BJ (cell line): ENCODE measurements around the gene ARID1A. TPM values are rescaled to one million over a fixed set of nuclear protein-coding genes. Genes with fewer than 3 reads are reported as not detected.

Source experiments
- CTCF ChIA-PET: fragments of 350-600 bp; formaldehyde crosslinking; extraction: SDS; loops from one replicate; lab custom pipeline; 2021; ENCODE audit warnings: antibody characterized with exemption, inconsistent platforms; lab: Yijun Ruan, JAX
- POLR2A ChIA-PET: fragments of 300-600 bp; sonication (Branson Sonifier 250); formaldehyde crosslinking; extraction: SDS; loops from one replicate; lab custom pipeline; 2021; ENCODE audit warnings: antibody characterized with exemption; lab: Charles Lee
- DNase-seq: peaks from one replicate; pipeline ENCODE4 v3.0.0-alpha.2; 2011; ENCODE audit warnings: low read depth
- H3K27me3 ChIP-seq: 2 replicates; pipeline ENCODE4 v1.6.0; 2011; ENCODE audit warnings: low read length; ENCODE audit not compliant: control insufficient read depth, insufficient read depth
- H3K36me3 ChIP-seq: 2 replicates; pipeline ENCODE4 v1.5.1; 2011; ENCODE audit warnings: low read length; ENCODE audit not compliant: control insufficient read depth, insufficient read depth
- H3K4me3 ChIP-seq: 2 replicates; pipeline ENCODE4 v1.5.1; 2011; ENCODE audit warnings: low read depth, mild to moderate bottlenecking, control low read depth, low read length
- polyA plus RNA-seq: library from polyadenylated mRNA; depleted of rRNA; stranded (reverse); fragments of >200 nt; gene quantifications from 2 replicates; pipeline ENCODE4 v1.2.3, GENCODE V29; 2011
- TF ChIP-seq, protein P1 (sequence below): IDR thresholded peaks from 2 replicates; pipeline ENCODE4 v1.5.1; 2011; ENCODE audit warnings: low read depth, mild to moderate bottlenecking, control low read depth, inconsistent platforms, low read length, moderate library complexity; ENCODE audit not compliant: insufficient read depth

Gene ARID1A
- polyA plus RNA-seq, 1 experiment: 16.0 TPM

DNA sequence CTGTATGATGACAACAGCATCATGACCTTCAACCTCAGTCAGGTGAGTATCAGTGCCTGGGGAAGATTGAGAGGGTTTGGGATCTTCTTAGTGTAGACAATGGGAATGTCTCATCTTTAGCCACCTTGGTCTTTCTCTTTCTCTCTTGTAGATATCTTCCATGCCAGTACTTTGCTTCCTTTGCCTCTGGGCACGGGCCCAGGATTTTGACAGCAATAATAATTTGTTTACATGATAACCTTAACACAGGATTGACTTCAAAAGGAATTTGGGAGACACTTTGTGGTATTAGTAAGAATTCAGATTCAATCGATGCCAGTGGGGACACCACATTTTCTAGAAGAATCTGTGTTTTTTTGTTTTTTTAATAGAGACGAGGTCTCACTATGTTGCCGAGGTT lies 79.9 kb downstream of the ARID1A start:
- ChIA-PET CTCF (interaction anchor here (0.8 kb wide), 1 partner anchor 8 kb away, joined by 4 read pairs; no protein-coding TSS in a partner anchor), POLR2A (no interaction called here)
- no peak for DNase-seq
- no peaks in the 10 kb centered on the region for H3K27me3 ChIP-seq
- TF ChIP-seq, protein P1, sequence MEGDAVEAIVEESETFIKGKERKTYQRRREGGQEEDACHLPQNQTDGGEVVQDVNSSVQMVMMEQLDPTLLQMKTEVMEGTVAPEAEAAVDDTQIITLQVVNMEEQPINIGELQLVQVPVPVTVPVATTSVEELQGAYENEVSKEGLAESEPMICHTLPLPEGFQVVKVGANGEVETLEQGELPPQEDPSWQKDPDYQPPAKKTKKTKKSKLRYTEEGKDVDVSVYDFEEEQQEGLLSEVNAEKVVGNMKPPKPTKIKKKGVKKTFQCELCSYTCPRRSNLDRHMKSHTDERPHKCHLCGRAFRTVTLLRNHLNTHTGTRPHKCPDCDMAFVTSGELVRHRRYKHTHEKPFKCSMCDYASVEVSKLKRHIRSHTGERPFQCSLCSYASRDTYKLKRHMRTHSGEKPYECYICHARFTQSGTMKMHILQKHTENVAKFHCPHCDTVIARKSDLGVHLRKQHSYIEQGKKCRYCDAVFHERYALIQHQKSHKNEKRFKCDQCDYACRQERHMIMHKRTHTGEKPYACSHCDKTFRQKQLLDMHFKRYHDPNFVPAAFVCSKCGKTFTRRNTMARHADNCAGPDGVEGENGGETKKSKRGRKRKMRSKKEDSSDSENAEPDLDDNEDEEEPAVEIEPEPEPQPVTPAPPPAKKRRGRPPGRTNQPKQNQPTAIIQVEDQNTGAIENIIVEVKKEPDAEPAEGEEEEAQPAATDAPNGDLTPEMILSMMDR: no peak
- H3K36me3 ChIP-seq: peaks cover 46% of the 10 kb centered on the region
- no peak overlapping the region for H3K4me3 ChIP-seq

DNA sequence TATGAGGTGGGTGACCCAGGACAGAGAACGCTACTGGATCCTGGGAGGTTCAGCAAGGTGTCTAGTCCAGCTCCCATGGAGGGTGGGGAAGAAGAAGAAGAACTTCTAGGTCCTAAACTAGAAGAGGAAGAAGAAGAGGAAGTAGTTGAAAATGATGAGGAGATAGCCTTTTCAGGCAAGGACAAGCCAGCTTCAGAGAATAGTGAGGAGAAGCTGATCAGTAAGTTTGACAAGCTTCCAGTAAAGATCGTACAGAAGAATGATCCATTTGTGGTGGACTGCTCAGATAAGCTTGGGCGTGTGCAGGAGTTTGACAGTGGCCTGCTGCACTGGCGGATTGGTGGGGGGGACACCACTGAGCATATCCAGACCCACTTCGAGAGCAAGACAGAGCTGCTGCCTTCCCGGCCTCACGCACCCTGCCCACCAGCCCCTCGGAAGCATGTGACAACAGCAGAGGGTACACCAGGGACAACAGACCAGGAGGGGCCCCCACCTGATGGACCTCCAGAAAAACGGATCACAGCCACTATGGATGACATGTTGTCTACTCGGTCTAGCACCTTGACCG lies 83.4 kb downstream of the ARID1A start:
- ChIA-PET CTCF (interaction anchor here (1.0 kb wide), 1 partner anchor 11 kb away, joined by 3 read pairs; no protein-coding TSS in a partner anchor), POLR2A (interaction anchor here (0.6 kb wide), 1 partner anchor 55 kb away, joined by 3 read pairs; no protein-coding TSS in a partner anchor)
- Histone ChIP-seq H3K4me3 (no peak overlapping the region), H3K27me3 (no peaks in the 10 kb centered on the region), H3K36me3 (peaks cover 39% of the 10 kb centered on the region)
- DNase-seq: no peak
- TF ChIP-seq, protein P1: no peak

DNA sequence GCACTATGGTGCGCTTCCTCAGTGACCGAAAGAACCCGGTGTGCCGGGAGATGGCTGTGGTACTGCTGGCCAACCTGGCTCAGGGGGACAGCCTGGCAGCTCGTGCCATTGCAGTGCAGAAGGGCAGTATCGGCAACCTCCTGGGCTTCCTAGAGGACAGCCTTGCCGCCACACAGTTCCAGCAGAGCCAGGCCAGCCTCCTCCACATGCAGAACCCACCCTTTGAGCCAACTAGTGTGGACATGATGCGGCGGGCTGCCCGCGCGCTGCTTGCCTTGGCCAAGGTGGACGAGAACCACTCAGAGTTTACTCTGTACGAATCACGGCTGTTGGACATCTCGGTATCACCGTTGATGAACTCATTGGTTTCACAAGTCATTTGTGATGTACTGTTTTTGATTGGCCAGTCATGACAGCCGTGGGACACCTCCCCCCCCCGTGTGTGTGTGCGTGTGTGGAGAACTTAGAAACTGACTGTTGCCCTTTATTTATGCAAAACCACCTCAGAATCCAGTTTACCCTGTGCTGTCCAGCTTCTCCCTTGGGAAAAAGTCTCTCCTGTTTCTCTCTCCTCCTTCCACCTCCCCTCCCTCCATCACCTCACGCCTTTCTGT lies 84.6 kb downstream of the ARID1A start:
- CTCF ChIA-PET: no interaction called here
- POLR2A ChIA-PET: interaction anchor here (0.6 kb wide), 1 partner anchor 37 kb away, joined by 9 read pairs; no protein-coding TSS in a partner anchor
- TF ChIP-seq, protein P1: no peak
- peaks cover 27% of the 10 kb centered on the region for H3K36me3 ChIP-seq
- DNase-seq: no peak
- H3K27me3 ChIP-seq: no peaks in the 10 kb centered on the region
- H3K4me3 ChIP-seq: no peak overlapping the region

DNA sequence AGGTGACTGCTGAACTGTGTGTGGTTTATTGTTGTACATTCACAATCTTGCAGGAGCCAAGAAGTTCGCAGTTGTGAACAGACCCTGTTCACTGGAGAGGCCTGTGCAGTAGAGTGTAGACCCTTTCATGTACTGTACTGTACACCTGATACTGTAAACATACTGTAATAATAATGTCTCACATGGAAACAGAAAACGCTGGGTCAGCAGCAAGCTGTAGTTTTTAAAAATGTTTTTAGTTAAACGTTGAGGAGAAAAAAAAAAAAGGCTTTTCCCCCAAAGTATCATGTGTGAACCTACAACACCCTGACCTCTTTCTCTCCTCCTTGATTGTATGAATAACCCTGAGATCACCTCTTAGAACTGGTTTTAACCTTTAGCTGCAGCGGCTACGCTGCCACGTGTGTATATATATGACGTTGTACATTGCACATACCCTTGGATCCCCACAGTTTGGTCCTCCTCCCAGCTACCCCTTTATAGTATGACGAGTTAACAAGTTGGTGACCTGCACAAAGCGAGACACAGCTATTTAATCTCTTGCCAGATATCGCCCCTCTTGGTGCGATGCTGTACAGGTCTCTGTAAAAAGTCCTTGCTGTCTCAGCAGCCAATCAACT lies 85.5 kb downstream of the ARID1A start:
- ChIA-PET CTCF (no interaction called here), POLR2A (interaction anchor here (0.6 kb wide), 2 partner anchors 38 to 282 kb away, joined by 3 to 9 read pairs; no protein-coding TSS in a partner anchor)
- Histone ChIP-seq H3K4me3 (no peak overlapping the region), H3K36me3 (peaks cover 24% of the 10 kb centered on the region), H3K27me3 (no peaks in the 10 kb centered on the region)
- TF ChIP-seq, protein P1: no peak
- DNase-seq: no peak
